ENCODE measurements around the gene DUOX1.

The DUOX1 gene

DNA sequence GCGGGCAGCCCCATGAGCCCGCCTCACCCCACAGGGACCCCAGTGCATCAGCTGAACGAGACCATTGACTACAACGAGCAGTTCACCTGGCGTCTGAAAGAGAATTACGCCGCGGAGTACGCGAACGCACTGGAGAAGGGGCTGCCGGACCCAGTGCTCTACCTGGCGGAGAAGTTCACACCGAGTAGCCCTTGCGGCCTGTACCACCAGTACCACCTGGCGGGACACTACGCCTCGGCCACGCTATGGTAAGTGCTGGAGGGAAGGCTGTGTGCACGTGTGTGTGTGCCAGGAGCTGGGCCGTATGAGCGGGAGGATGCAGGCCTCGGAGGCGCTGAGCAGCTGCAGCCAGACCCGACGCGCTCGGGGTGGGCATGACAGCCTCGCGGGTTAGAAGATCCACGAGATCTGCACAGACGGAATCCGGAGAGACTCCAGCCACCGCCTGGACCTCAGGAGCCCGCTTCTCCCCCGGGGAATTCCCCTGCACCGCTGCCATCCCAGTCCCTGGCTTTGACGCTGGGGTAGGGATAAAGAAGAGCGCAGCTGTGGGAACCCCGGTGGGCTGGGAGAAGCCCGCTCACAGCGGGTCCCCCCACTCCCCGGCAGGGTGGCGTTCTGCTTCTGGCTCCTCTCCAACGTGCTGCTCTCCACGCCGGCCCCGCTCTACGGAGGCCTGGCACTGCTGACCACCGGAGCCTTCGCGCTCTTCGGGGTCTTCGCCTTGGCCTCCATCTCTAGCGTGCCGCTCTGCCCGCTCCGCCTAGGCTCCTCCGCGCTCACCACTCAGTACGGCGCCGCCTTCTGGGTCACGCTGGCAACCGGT, 13.1 kb upstream of the DUOX1 start:
- H2BK5ac ChIP-seq (ENCODE audit: low read depth, low read length, poor library complexity, severe bottlenecking): no peak overlapping the region
- H4K91ac ChIP-seq (ENCODE audit: low read length): no peak overlapping the region
- H3K4me2 ChIP-seq (ENCODE audit: low read length, poor library complexity, severe bottlenecking): no peak overlapping the region
- no peaks in the 10 kb centered on the region for H3K79me1 ChIP-seq (replicated peaks; ENCODE audit: low read length, poor library complexity, severe bottlenecking)
- H2AK5ac ChIP-seq (ENCODE audit: low read length, severe bottlenecking): no peak overlapping the region
- H3K14ac ChIP-seq (ENCODE audit: low read length in 2 of 2): no peak overlapping the region
- H3K9ac ChIP-seq (ENCODE audit: low read length): no peak overlapping the region
- H3K18ac ChIP-seq (ENCODE audit: low read depth in 1 of 2, low read length in 2 of 2): no peak overlapping the region
- H2AFZ ChIP-seq (ENCODE audit: low read depth, low read length): no peak overlapping the region
- H3K4ac ChIP-seq (ENCODE audit: low read depth in 1 of 2, low read length in 2 of 2): no peak overlapping the region
- no peak overlapping the region for H3K23ac ChIP-seq (ENCODE audit: low read length in 2 of 2)
- DNase-seq: peak; percentile 18
- H2BK12ac ChIP-seq (ENCODE audit: low read length in 2 of 2): no peak overlapping the region
- WGBS: 10% methylated on average over 62 of the region's 65 CpGs
- H3K9me3 ChIP-seq (ENCODE audit: control insufficient read depth, low read length): no peaks in the 10 kb centered on the region
- H3K27ac ChIP-seq (ENCODE audit: low read length, poor library complexity, severe bottlenecking): no peak overlapping the region
- H3K4me3 ChIP-seq (ENCODE audit: insufficient read depth in 1 of 2, low read depth in 1 of 2, low read length in 2 of 2): no peak overlapping the region
- no peaks in the 10 kb centered on the region for H3K36me3 ChIP-seq (ENCODE audit: control insufficient read depth in 1 of 2, insufficient read depth in 2 of 2, low read depth in 1 of 2, low read length in 2 of 2)
- peaks cover 71 to 76% of the 10 kb centered on the region in 2 experiments for H3K27me3 ChIP-seq (ENCODE audit: control insufficient read depth in 1 of 2, insufficient read depth in 1 of 2, low read length in 2 of 2)
- H3K4me1 ChIP-seq (ENCODE audit: control insufficient read depth, insufficient read depth, low read depth, low read length): peaks cover 28% of the 10 kb centered on the region
- H2BK120ac ChIP-seq (ENCODE audit: low read depth, low read length): no peak overlapping the region
- no peak overlapping the region for H4K8ac ChIP-seq (ENCODE audit: low read length)
- no peak overlapping the region for H2BK15ac ChIP-seq (ENCODE audit: low read depth, poor library complexity, severe bottlenecking)

DNA sequence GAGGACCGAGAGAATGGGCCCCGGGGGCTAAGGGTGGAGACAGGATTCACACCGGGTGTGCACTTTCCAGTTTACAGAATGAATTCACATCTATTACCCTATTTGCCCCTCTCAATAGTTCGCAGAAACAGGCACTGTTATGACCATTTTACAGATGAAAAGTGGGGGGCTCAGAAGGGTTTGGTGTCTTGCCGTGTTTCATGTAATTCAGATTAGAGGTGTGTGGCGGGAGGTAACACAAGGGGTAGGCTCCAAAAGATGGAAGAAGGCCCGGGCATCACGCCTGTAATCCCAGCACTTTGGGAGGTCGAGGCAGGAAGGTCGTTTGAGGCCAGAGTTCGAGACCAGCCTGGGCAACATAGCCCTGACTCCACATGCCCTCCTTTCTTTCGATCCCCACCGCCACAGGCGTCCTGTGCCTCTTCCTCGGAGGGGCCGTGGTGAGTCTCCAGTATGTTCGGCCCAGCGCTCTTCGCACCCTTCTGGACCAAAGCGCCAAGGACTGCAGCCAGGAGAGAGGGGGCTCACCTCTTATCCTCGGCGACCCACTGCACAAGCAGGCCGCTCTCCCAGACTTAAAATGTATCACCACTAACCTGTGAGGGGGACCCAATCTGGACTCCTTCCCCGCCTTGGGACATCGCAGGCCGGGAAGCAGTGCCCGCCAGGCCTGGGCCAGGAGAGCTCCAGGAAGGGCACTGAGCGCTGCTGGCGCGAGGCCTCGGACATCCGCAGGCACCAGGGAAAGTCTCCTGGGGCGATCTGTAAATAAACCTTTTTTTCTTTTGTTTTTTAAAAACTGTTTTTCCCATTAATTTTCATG, 12.3 kb upstream of the DUOX1 start:
- no peak overlapping the region for H4K8ac ChIP-seq (ENCODE audit: low read length)
- H3K27ac ChIP-seq (ENCODE audit: low read length, poor library complexity, severe bottlenecking): no peak overlapping the region
- no peak overlapping the region for H2BK5ac ChIP-seq (ENCODE audit: low read depth, low read length, poor library complexity, severe bottlenecking)
- no peaks in the 10 kb centered on the region for H3K9me3 ChIP-seq (ENCODE audit: control insufficient read depth, low read length)
- H3K23ac ChIP-seq (ENCODE audit: low read length in 2 of 2): no peak overlapping the region
- DNase-seq: no peak
- no peak overlapping the region for H3K18ac ChIP-seq (ENCODE audit: low read depth in 1 of 2, low read length in 2 of 2)
- H3K27me3 ChIP-seq (ENCODE audit: control insufficient read depth in 1 of 2, insufficient read depth in 1 of 2, low read length in 2 of 2): peaks cover 63 to 68% of the 10 kb centered on the region in 2 experiments
- H3K79me1 ChIP-seq (replicated peaks; ENCODE audit: low read length, poor library complexity, severe bottlenecking): no peaks in the 10 kb centered on the region
- no peak overlapping the region for H2BK120ac ChIP-seq (ENCODE audit: low read depth, low read length)
- H3K36me3 ChIP-seq (ENCODE audit: control insufficient read depth in 1 of 2, insufficient read depth in 2 of 2, low read depth in 1 of 2, low read length in 2 of 2): no peaks in the 10 kb centered on the region
- no peak overlapping the region for H2BK15ac ChIP-seq (ENCODE audit: low read depth, poor library complexity, severe bottlenecking)
- no peak overlapping the region for H4K91ac ChIP-seq (ENCODE audit: low read length)
- no peak overlapping the region for H2AFZ ChIP-seq (ENCODE audit: low read depth, low read length)
- H2BK12ac ChIP-seq (ENCODE audit: low read length in 2 of 2): no peak overlapping the region
- H3K4me2 ChIP-seq (ENCODE audit: low read length, poor library complexity, severe bottlenecking): no peak overlapping the region
- WGBS: 30% methylated on average over 30 of the region's 33 CpGs
- peaks cover 28% of the 10 kb centered on the region for H3K4me1 ChIP-seq (ENCODE audit: control insufficient read depth, insufficient read depth, low read depth, low read length)
- H3K9ac ChIP-seq (ENCODE audit: low read length): peak overlapping the region; percentile 30
- peak overlapping the region in 1 of 2 experiments; percentile 52 for H3K4me3 ChIP-seq (ENCODE audit: insufficient read depth in 1 of 2, low read depth in 1 of 2, low read length in 2 of 2)
- no peak overlapping the region for H2AK5ac ChIP-seq (ENCODE audit: low read length, severe bottlenecking)
- no peak overlapping the region for H3K14ac ChIP-seq (ENCODE audit: low read length in 2 of 2)
- H3K4ac ChIP-seq (ENCODE audit: low read depth in 1 of 2, low read length in 2 of 2): no peak overlapping the region

DNA sequence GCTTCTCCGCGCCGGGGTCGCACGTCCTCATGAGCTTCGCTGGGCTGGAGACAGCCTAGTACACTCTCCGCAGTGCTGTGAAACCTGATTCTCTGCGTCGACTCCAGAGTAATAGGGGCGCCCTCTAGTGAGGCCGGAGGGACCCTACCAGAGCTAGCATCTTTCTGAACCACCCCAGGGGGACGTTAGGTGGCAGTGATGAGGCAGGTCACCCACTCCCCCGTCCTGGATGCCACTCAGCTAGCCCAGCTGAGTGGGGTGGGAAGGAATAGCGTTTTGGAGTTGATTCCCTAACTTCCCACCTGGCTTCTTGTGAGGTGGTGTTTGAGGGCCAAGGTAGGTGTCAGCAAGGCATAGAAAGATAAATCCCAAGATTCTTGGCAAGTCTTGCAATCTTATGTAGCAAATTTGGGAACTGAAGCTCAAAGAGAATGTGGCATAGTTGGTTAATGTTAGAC, 11.6 kb upstream of the DUOX1 start:
- no peaks in the 10 kb centered on the region for H3K79me1 ChIP-seq (replicated peaks; ENCODE audit: low read length, poor library complexity, severe bottlenecking)
- H3K4ac ChIP-seq (ENCODE audit: low read depth in 1 of 2, low read length in 2 of 2): no peak overlapping the region
- peak; percentile 90 for DNase-seq
- H2BK5ac ChIP-seq (ENCODE audit: low read depth, low read length, poor library complexity, severe bottlenecking): no peak overlapping the region
- no peak overlapping the region for H3K14ac ChIP-seq (ENCODE audit: low read length in 2 of 2)
- H3K9ac ChIP-seq (ENCODE audit: low read length): peak overlapping the region; percentile 30
- no peak overlapping the region for H3K4me2 ChIP-seq (ENCODE audit: low read length, poor library complexity, severe bottlenecking)
- H3K27me3 ChIP-seq (ENCODE audit: control insufficient read depth in 1 of 2, insufficient read depth in 1 of 2, low read length in 2 of 2): peaks cover 56 to 67% of the 10 kb centered on the region in 2 experiments
- 1% methylated on average over 14 of the region's 14 CpGs for WGBS
- H4K8ac ChIP-seq (ENCODE audit: low read length): no peak overlapping the region
- no peak overlapping the region for H2AFZ ChIP-seq (ENCODE audit: low read depth, low read length)
- no peak overlapping the region for H3K18ac ChIP-seq (ENCODE audit: low read depth in 1 of 2, low read length in 2 of 2)
- no peak overlapping the region for H3K27ac ChIP-seq (ENCODE audit: low read length, poor library complexity, severe bottlenecking)
- H2BK120ac ChIP-seq (ENCODE audit: low read depth, low read length): no peak overlapping the region
- H2BK12ac ChIP-seq (ENCODE audit: low read length in 2 of 2): no peak overlapping the region
- H2BK15ac ChIP-seq (ENCODE audit: low read depth, poor library complexity, severe bottlenecking): no peak overlapping the region
- H3K23ac ChIP-seq (ENCODE audit: low read length in 2 of 2): no peak overlapping the region
- no peak overlapping the region for H4K91ac ChIP-seq (ENCODE audit: low read length)
- H2AK5ac ChIP-seq (ENCODE audit: low read length, severe bottlenecking): no peak overlapping the region
- peaks cover 22% of the 10 kb centered on the region for H3K4me1 ChIP-seq (ENCODE audit: control insufficient read depth, insufficient read depth, low read depth, low read length)
- H3K4me3 ChIP-seq (ENCODE audit: insufficient read depth in 1 of 2, low read depth in 1 of 2, low read length in 2 of 2): peak overlapping the region in 1 of 2 experiments; percentile 52
- H3K36me3 ChIP-seq (ENCODE audit: control insufficient read depth in 1 of 2, insufficient read depth in 2 of 2, low read depth in 1 of 2, low read length in 2 of 2): no peaks in the 10 kb centered on the region
- no peaks in the 10 kb centered on the region for H3K9me3 ChIP-seq (ENCODE audit: control insufficient read depth, low read length)

DNA sequence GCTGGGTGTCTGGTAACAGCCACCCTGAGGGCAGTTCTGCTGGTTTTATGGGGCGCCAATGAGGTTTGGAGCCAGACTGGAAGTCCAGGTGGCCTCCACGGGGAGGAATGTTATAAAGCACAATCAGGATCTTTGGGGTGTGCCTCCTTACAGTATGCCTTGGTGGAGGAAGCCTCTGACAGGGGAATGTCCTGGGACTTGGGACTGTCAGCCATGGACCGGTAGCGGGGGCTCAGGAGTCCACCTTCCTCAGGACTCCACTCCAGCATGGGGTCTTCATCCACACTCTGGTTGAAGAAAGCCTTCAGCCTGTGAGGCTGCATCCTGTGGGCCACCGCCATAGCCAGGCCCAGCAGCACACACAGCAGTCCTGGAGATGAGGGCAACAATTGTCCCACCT, 10.8 kb upstream of the DUOX1 start:
- H2BK120ac ChIP-seq (ENCODE audit: low read depth, low read length): no peak overlapping the region
- no peak overlapping the region for H3K9ac ChIP-seq (ENCODE audit: low read length)
- H2AFZ ChIP-seq (ENCODE audit: low read depth, low read length): no peak overlapping the region
- H3K79me1 ChIP-seq (replicated peaks; ENCODE audit: low read length, poor library complexity, severe bottlenecking): no peaks in the 10 kb centered on the region
- peaks cover 21% of the 10 kb centered on the region for H3K4me1 ChIP-seq (ENCODE audit: control insufficient read depth, insufficient read depth, low read depth, low read length)
- no peak overlapping the region for H2BK12ac ChIP-seq (ENCODE audit: low read length in 2 of 2)
- no peak overlapping the region for H3K27ac ChIP-seq (ENCODE audit: low read length, poor library complexity, severe bottlenecking)
- H3K23ac ChIP-seq (ENCODE audit: low read length in 2 of 2): no peak overlapping the region
- no peak overlapping the region for H3K4me3 ChIP-seq (ENCODE audit: insufficient read depth in 1 of 2, low read depth in 1 of 2, low read length in 2 of 2)
- no peak overlapping the region for H2AK5ac ChIP-seq (ENCODE audit: low read length, severe bottlenecking)
- no peaks in the 10 kb centered on the region for H3K36me3 ChIP-seq (ENCODE audit: control insufficient read depth in 1 of 2, insufficient read depth in 2 of 2, low read depth in 1 of 2, low read length in 2 of 2)
- H3K18ac ChIP-seq (ENCODE audit: low read depth in 1 of 2, low read length in 2 of 2): no peak overlapping the region
- 82% methylated on average over 5 of the region's 5 CpGs for WGBS
- DNase-seq: no peak
- H3K4ac ChIP-seq (ENCODE audit: low read depth in 1 of 2, low read length in 2 of 2): no peak overlapping the region
- peaks cover 48 to 67% of the 10 kb centered on the region in 2 experiments for H3K27me3 ChIP-seq (ENCODE audit: control insufficient read depth in 1 of 2, insufficient read depth in 1 of 2, low read length in 2 of 2)
- no peak overlapping the region for H3K4me2 ChIP-seq (ENCODE audit: low read length, poor library complexity, severe bottlenecking)
- H2BK15ac ChIP-seq (ENCODE audit: low read depth, poor library complexity, severe bottlenecking): no peak overlapping the region
- H4K91ac ChIP-seq (ENCODE audit: low read length): no peak overlapping the region
- H4K8ac ChIP-seq (ENCODE audit: low read length): no peak overlapping the region
- H3K14ac ChIP-seq (ENCODE audit: low read length in 2 of 2): no peak overlapping the region
- no peak overlapping the region for H2BK5ac ChIP-seq (ENCODE audit: low read depth, low read length, poor library complexity, severe bottlenecking)
- no peaks in the 10 kb centered on the region for H3K9me3 ChIP-seq (ENCODE audit: control insufficient read depth, low read length)

All from mesenchymal stem cell (in vitro differentiated cells and primary cell).